ENCODE results near the gene MB. TPM values are rescaled to one million over a fixed set of nuclear protein-coding genes. Genes with fewer than 3 reads are reported as not detected.

MB gene
- total RNA-seq, 1 donor from 2014 or later: 16,708 TPM

DNA sequence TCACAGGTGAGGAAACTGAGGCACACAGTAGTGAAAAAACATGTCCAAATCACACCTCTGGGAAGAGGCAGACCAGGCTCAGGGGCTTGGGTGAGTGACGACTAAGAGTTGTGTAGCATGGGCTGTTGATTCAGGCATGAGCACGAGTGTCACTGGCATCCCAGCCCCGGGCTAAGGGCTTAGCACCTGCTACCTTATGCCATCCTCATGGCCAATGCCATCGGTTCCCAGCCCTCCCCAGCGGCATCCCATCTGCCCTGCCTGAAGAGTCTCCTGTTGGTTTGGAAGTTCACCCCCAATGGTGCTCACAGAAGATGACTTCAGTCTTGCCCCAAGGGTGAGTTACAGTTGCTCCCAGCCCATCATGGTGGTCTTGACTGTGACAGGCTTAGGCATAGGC lies 22.4 kb downstream of the MB start:
- no peaks in the 10 kb centered on the region for H3K9me3 ChIP-seq (replicated peaks)

DNA sequence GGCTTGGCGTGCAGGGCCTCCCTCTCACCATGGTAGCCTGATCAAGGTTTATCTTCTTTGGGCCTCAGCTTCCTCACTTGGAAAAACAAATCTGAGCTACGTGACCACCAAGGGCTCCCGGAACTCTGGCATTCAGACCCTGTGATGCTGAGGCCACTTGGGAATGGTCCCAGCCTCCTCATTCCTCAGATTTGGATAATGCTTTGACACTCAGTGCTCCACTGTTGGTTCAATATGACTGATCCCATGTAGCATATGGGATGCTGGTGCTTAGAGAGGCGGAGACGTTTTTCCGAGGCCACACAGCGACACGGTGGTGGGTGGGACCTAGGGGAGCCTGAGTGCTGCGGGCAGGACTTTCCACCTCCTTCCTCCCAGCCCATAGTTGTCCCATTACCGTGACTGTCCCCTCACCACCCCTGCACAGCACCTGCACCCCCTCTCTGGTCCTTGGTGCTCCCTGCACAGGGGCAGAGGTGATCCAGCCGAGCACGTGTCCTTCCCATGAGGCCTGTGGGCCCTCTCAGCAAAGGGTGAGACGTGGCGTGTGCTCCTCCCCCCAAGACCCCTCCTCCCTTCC lies 23.1 kb downstream of the MB start:
- peak overlapping the region; percentile 90 for H3K27ac ChIP-seq (replicated peaks)
- peaks cover 91% of the 10 kb centered on the region for H3K4me1 ChIP-seq
- TF ChIP-seq, protein P1, sequence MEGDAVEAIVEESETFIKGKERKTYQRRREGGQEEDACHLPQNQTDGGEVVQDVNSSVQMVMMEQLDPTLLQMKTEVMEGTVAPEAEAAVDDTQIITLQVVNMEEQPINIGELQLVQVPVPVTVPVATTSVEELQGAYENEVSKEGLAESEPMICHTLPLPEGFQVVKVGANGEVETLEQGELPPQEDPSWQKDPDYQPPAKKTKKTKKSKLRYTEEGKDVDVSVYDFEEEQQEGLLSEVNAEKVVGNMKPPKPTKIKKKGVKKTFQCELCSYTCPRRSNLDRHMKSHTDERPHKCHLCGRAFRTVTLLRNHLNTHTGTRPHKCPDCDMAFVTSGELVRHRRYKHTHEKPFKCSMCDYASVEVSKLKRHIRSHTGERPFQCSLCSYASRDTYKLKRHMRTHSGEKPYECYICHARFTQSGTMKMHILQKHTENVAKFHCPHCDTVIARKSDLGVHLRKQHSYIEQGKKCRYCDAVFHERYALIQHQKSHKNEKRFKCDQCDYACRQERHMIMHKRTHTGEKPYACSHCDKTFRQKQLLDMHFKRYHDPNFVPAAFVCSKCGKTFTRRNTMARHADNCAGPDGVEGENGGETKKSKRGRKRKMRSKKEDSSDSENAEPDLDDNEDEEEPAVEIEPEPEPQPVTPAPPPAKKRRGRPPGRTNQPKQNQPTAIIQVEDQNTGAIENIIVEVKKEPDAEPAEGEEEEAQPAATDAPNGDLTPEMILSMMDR (IDR thresholded peaks at IDR 0.05; ENCODE audit: borderline replicate concordance): no peak
- no peak for DNase-seq
- intact Hi-C loops (cut with micrococcal nuclease): no loop called here
- H3K36me3 ChIP-seq: no peaks in the 10 kb centered on the region
- no peaks in the 10 kb centered on the region for H3K9me3 ChIP-seq (replicated peaks)
- H3K27me3 ChIP-seq (ENCODE audit: low read depth): no peaks in the 10 kb centered on the region
- no peak overlapping the region for H3K4me3 ChIP-seq

More for the DNA sequence above, 22.4 kb downstream of the MB start:
- H3K27ac ChIP-seq (replicated peaks): peak overlapping the region; percentile 90
- intact Hi-C loops (cut with micrococcal nuclease): no loop called here
- H3K4me1 ChIP-seq: peaks cover 91% of the 10 kb centered on the region
- no peak for DNase-seq
- no peaks in the 10 kb centered on the region for H3K36me3 ChIP-seq
- TF ChIP-seq, protein P1 (IDR thresholded peaks at IDR 0.05; ENCODE audit: borderline replicate concordance): no peak
- H3K4me3 ChIP-seq: no peak overlapping the region
- no peaks in the 10 kb centered on the region for H3K27me3 ChIP-seq (ENCODE audit: low read depth)

DNA sequence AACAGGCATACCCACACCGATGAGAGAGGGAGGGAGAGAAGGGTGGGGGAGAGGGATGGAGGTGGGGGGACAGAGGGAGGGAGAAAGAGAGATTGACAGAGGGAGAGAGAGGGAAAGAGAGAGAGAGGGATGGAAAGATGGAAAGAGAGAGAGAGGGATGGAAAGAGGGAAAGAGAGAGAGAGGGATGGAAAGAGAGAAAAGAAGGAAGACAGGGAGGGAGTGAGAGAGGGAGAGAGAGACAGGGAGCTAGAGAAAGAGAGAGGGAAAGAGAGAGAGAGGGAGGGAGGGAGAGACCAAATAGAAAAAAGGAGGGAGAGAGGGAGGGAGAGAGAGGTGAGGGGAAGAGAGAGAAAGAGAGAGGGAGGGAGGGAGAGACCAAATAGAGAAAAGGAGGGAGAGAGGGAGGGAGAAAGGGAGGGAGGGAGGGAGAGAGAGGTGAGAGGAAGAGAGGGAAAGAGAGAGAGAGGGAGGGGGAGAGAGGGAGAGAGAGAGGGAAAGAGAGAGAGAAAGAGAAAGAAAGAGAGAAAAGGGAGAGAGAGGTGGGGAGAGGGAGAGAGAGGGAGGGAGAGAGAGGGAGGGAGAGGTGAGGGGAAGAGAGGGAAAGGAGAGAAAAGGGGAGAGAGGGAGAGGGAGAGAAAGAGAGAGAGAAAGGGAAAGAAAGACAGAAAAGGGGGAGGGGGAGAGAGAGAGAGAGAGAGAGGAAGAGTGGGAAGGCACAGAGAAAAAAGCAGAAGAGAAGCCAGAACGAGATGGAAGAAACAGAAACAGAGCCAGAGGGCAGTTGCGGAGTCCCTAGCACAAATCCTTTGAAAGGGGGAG lies 23.8 kb downstream of the MB start:
- DNase-seq: no peak
- Histone ChIP-seq H3K27ac (replicated peaks) (peak overlapping the region; percentile 90), H3K36me3 (no peaks in the 10 kb centered on the region), H3K9me3 (replicated peaks) (no peaks in the 10 kb centered on the region), H3K27me3 (ENCODE audit: low read depth) (no peaks in the 10 kb centered on the region), H3K4me1 (peaks cover 91% of the 10 kb centered on the region), H3K4me3 (no peak overlapping the region)
- TF ChIP-seq, protein P1 (IDR thresholded peaks at IDR 0.05; ENCODE audit: borderline replicate concordance): no peak
- intact Hi-C loops (cut with micrococcal nuclease): no loop called here

DNA sequence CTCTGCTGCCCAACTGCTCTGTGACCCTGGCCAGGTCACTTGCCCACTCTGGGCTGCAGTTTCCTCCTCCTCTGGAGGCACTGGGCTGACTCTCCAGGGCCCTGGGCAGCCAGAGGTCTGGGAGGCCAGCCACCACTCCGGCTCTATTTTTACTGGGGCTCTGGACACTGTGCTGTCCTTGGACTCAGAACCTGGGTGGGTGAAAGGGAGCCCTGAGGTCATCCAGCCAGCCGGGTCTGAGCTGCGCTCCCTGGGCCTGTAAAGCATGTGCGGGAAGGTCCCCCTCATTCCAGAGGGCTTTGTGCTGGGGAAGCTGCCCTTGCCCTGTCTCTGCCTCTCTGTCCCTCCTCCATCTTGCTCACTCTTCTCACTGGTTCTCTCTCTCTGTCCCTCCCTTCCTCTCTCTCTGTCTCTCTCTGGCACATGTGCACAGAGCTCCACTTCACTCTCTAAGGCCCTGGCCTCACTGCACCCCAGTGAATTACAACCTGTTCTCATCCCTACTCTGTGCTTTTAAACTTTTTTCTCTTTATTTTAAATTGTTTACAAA lies 24.6 kb downstream of the MB start:
- Histone ChIP-seq H3K4me3 (no peak overlapping the region), H3K9me3 (replicated peaks) (no peaks in the 10 kb centered on the region), H3K4me1 (peaks cover 89% of the 10 kb centered on the region), H3K27me3 (ENCODE audit: low read depth) (no peaks in the 10 kb centered on the region), H3K27ac (replicated peaks) (peak overlapping the region; percentile 90), H3K36me3 (no peaks in the 10 kb centered on the region)
- TF ChIP-seq, protein P1 (IDR thresholded peaks at IDR 0.05; ENCODE audit: borderline replicate concordance): no peak
- DNase-seq: no peak
- intact Hi-C loops (cut with micrococcal nuclease): no loop called here

DNA sequence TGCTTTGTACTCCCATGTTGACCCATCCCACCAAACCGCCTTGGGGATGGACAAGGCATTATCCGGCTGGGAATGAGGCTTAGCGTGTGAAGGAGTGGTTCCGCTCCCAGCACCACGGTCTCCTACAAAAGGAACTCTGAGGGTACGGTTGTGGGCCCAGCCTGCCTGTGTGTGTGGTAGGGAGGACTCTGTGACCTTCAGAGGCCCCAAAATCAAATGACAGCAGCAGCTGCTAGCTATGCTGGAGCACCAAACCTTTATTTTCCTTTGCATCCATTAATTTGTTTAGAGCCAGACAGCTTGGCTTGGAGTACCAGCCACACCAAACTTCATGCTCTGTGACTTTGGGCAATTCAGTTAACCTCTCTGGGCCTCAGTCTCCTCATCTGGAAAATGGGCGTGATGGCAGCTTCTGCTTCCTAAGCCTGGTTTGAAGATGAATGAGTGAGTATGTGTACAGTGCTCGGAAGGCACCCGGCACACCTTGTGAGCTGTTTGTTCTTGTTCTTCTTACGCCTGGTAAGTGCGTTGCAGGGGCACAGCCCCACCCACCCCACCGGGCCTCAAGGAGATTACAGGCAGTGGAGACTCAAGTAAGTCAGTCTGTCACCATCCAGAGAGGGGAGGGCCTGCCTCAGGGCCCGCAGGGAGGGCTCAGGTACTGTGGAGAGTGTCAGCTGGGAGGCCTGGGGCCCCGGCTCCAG lies 25.3 kb downstream of the MB start:
- no peak for DNase-seq
- Histone ChIP-seq H3K4me3 (no peak overlapping the region), H3K27ac (replicated peaks) (peak overlapping the region; percentile 90), H3K36me3 (no peaks in the 10 kb centered on the region), H3K4me1 (peaks cover 88% of the 10 kb centered on the region), H3K9me3 (replicated peaks) (peaks cover 3% of the 10 kb centered on the region), H3K27me3 (ENCODE audit: low read depth) (no peaks in the 10 kb centered on the region)
- intact Hi-C loops (cut with micrococcal nuclease): no loop called here
- TF ChIP-seq, protein P1 (IDR thresholded peaks at IDR 0.05; ENCODE audit: borderline replicate concordance): no peak

Measured in left ventricle myocardium inferior (tissue), 1 donor.